Glutamatergic neuron (in vitro differentiated cells): ENCODE results near the gene NTM. TPM values are rescaled to one million over a fixed set of nuclear protein-coding genes. Genes with fewer than 3 reads are reported as not detected.

Source experiments
- DNase-seq: peaks from one replicate; pipeline ENCODE4 v3.0.0; 2022
- H3K27ac Mint-ChIP-seq: one replicate; pipeline ENCODE4 v1.8.0; 2020; ENCODE audit warnings: mild to moderate bottlenecking, mixed read lengths, inconsistent platforms; ENCODE audit not compliant: unreplicated experiment
- H3K27me3 Mint-ChIP-seq: one replicate; pipeline ENCODE4 v1.8.0; 2020; ENCODE audit warnings: mild to moderate bottlenecking, moderate library complexity, mixed read lengths, inconsistent platforms; ENCODE audit not compliant: unreplicated experiment
- H3K36me3 Mint-ChIP-seq: one replicate; pipeline ENCODE4 v1.8.0; 2020; ENCODE audit warnings: mild to moderate bottlenecking, mixed read lengths, inconsistent platforms; ENCODE audit not compliant: unreplicated experiment
- H3K4me1 Mint-ChIP-seq: one replicate; pipeline ENCODE4 v1.8.0; 2020; ENCODE audit warnings: mild to moderate bottlenecking, low read depth, mixed read lengths, inconsistent platforms; ENCODE audit not compliant: unreplicated experiment
- H3K4me3 Mint-ChIP-seq: one replicate; pipeline ENCODE4 v1.8.0; 2020; ENCODE audit warnings: mild to moderate bottlenecking, mixed read lengths, inconsistent platforms; ENCODE audit not compliant: unreplicated experiment
- H3K9me3 Mint-ChIP-seq: one replicate; pipeline ENCODE4 v1.8.0; 2020; ENCODE audit warnings: mild to moderate bottlenecking, moderate library complexity, mixed read lengths, inconsistent platforms; ENCODE audit not compliant: unreplicated experiment
- total RNA-seq: library from RNA; stranded (reverse); fragmentation: NEBNext Ultra II Directional; extraction: Animal tissue kit (Norgen Biotek cat#: 25700); gene quantifications from one replicate; pipeline ENCODE4 v1.2.1, GENCODE V29; 2021; ENCODE audit not compliant: unreplicated experiment
- TF ChIP-seq, protein P1 (sequence below): fragments of 200-600 bp; sonication (generic); IDR thresholded peaks from one replicate; pipeline ENCODE4 v1.5.0; 2021; ENCODE audit not compliant: partially characterized antibody, unreplicated experiment

Gene NTM
- total RNA-seq, 1 donor from 2014 or later = 1.2 TPM

DNA sequence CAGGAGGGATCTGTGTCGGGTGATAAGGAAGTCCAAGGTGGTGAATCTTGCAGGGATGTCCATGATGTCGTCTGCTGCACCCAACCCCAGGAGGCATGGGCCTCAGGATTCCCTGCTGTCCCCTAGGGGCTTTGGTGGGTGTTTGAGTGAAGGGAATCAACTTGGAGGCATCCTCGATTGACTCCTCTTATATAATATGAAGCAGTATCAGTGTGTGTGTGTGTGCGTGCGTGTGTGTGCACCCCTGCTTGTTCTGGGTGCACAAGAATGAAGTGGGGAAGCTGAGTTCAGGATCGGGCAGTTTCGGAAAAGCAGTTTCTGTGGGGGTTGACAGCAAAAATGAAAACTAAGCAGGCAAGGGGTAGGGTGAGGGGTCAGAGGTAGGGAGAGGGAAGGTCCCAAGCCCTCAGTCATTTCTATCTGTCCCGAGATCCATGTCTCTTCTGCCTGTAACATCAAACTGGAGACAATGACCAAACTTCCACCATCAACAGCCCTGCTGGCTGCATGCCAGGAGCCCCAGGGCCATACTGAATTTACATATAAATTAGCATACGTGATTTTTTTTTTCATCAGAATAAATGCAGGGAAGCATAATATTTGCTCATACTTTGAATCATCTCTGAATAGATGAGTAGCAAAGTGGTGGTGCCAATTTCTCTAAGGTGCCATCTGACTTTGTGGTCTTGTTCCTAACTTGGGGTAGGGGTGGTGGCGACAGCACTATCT is 2.0 kb downstream of the NTM start:
- Mint-ChIP-seq H3K9me3 (no peaks in the 10 kb centered on the region), H3K4me3 (no peak overlapping the region), H3K4me1 (peaks cover 13% of the 10 kb centered on the region), H3K36me3 (no peaks in the 10 kb centered on the region), H3K27ac (no peak overlapping the region), H3K27me3 (peaks cover 3% of the 10 kb centered on the region)
- no peak for DNase-seq
- TF ChIP-seq, protein P1, sequence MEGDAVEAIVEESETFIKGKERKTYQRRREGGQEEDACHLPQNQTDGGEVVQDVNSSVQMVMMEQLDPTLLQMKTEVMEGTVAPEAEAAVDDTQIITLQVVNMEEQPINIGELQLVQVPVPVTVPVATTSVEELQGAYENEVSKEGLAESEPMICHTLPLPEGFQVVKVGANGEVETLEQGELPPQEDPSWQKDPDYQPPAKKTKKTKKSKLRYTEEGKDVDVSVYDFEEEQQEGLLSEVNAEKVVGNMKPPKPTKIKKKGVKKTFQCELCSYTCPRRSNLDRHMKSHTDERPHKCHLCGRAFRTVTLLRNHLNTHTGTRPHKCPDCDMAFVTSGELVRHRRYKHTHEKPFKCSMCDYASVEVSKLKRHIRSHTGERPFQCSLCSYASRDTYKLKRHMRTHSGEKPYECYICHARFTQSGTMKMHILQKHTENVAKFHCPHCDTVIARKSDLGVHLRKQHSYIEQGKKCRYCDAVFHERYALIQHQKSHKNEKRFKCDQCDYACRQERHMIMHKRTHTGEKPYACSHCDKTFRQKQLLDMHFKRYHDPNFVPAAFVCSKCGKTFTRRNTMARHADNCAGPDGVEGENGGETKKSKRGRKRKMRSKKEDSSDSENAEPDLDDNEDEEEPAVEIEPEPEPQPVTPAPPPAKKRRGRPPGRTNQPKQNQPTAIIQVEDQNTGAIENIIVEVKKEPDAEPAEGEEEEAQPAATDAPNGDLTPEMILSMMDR = no peak

DNA sequence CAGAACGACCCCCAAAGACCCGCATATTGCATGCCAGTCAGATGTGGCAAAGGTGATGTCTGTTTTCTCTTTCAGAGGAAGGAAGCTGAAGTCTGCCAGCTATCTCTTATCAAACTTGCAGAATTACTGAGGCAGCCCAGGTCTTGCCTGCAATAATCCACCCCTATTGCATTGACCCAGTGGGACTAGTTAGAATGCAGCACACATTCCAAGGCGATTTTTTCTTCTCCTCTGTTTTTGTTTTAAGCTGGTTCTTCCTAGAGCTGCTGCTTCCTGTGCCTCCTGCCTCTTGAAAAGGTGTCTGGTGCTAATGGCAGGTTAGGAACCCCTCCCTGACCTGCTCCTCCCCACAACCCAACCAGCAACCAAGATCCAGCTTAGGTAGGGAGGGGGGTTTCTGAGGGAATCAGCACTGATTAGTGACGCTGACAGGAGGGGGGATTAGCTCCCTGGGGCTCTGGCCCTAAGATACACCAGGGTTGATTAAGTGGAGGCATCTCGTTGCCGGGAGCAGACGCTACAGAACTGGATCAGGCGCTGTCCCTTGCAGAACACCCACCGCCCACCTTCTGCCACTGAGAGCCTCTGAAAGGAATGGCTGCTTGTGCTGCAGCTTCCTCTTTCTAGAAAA is 2.8 kb downstream of the NTM start:
- Mint-ChIP-seq H3K27me3 (peaks cover 3% of the 10 kb centered on the region), H3K9me3 (no peaks in the 10 kb centered on the region), H3K4me1 (peaks cover 13% of the 10 kb centered on the region), H3K27ac (no peak overlapping the region), H3K36me3 (no peaks in the 10 kb centered on the region), H3K4me3 (no peak overlapping the region)
- DNase-seq = no peak
- TF ChIP-seq, protein P1 = no peak

DNA sequence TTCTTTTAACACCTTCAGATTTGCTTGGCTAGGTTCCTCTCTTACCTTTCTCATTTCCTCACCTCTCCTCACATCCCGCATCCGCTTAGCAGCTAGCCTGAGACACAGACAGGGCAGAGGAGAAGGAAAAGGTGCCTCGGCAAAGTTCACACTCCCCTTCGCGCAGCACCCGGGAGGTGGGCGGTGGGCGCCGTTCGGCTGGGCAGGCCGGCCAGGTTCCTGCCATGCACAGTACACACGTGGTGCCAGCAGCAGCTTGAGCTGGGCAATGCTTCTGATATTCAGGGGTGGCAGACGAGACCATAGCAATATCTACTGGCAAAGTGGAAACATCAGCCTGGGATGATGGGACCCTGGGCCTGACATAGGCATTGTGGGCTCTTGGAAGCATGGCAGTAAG is 3.3 kb downstream of the NTM start:
- peaks cover 3% of the 10 kb centered on the region for H3K27me3 Mint-ChIP-seq

DNA sequence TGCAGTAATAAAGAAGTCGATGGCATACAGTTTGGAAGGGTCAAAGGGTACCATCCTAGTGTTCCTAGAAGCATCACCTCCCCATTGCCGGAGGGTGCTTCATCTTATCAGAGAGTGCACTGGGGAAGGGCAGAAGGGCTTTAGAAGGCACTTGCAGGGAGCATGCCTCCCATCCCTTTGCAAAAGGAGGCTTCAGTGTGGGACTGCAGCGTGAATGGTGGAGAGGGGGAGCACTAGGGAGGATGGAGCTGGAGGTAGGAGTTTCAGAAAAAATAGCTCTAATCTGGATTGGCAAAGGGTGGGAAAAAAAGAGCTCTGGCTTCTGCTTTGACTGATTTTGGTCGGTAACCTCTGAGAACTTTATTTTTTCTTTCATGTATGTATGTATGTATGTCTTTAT is 5.0 kb downstream of the NTM start:
- no peak overlapping the region for H3K27ac Mint-ChIP-seq
- no peaks in the 10 kb centered on the region for H3K9me3 Mint-ChIP-seq
- H3K4me1 Mint-ChIP-seq = peaks cover 13% of the 10 kb centered on the region
- DNase-seq = no peak
- H3K27me3 Mint-ChIP-seq = peaks cover 3% of the 10 kb centered on the region
- H3K36me3 Mint-ChIP-seq = no peaks in the 10 kb centered on the region
- TF ChIP-seq, protein P1 = no peak
- no peak overlapping the region for H3K4me3 Mint-ChIP-seq

More for the DNA sequence above, 3.3 kb downstream of the NTM start:
- Mint-ChIP-seq H3K4me3 (no peak overlapping the region), H3K36me3 (no peaks in the 10 kb centered on the region), H3K4me1 (peaks cover 13% of the 10 kb centered on the region), H3K9me3 (no peaks in the 10 kb centered on the region), H3K27ac (no peak overlapping the region)
- no peak for DNase-seq
- TF ChIP-seq, protein P1 = no peak

DNA sequence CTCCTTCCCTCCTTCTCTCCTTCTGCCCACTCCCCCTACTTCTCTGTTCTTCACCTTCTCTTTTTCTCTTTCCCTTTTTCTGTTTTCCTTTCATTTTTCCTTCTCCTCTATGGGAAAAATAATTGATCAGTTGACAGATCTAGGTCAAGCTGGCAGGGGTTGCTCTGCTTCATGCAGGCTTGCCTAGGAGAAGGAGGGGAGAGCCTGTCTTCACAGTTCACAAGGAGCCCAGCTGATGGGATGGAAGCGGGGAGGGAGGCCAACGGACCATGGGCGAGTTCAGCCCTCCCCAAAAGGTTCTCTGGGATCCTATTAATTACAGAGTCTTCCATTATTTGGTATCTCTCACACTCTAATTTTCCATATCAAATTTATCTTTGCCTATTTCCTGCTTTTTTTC is 5.5 kb downstream of the NTM start:
- Mint-ChIP-seq H3K4me1 (peaks cover 13% of the 10 kb centered on the region), H3K27ac (no peak overlapping the region), H3K27me3 (peaks cover 3% of the 10 kb centered on the region), H3K4me3 (no peak overlapping the region), H3K36me3 (no peaks in the 10 kb centered on the region), H3K9me3 (no peaks in the 10 kb centered on the region)
- DNase-seq = no peak
- TF ChIP-seq, protein P1 = no peak
